ENCODE results near the gene LST1. TPM values are rescaled to one million over a fixed set of nuclear protein-coding genes. Genes with fewer than 3 reads are reported as not detected.

The LST1 gene
- total and polyA plus RNA-seq, 2 of the 4 experiments (the other 2 are of a cell fraction) = not detected

DNA sequence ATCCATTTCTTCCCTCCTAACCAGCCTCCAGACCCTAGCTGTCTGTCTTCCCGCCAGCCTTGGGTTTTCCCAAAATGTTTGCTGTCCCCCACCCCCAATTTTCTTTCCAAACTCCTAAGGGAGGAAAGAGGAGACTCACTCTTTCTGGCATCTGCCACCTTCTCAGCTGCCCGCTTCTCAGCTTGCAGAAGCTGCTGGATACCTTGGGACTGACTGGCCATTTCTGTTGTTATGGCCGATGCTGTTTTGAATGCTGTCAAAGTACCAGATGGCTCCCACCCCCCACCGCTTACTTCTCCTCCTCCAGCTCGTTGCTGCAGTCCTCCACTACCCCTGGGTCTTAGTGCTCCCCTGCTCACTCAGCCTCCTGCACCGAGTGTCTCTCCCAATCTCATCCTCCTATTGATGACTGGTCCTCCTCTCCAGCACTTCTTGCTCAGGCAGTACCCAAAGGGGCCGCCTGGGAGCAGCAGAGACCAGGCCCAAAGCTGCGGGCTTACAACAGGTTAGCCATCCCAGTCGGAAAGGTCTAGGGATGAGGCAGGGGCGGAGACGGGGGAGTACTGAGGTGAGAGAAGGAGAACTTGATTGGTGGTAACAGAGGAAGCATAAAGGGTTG, 39.6 kb upstream of the LST1 start, which contains the start of gene ATP6V1G2:
Gene ATP6V1G2, minus strand, starts transcription at position 270 of the 619 bp plus-strand sequence. Its CDS starts 49 bp downstream, at position 221.
- WGBS, 2 experiments (ENCODE audit: extremely low coverage in 2 of 2, insufficient read length in 1 of 2) = 0% methylated on average over 1 of the region's 11 CpGs; no CpG with 5 or more reads in 1 of the 2 experiments
- peak within 1 kb of the TSS; percentile 37 for H2BK5ac ChIP-seq (ENCODE audit: low read depth, low read length, poor library complexity, severe bottlenecking)
- peak within 1 kb of the TSS; percentile 88 for H2AFZ ChIP-seq (replicated peaks; ENCODE audit: low read length, poor library complexity)
- peak within 1 kb of the TSS; percentile 54; the same call in 1 of the 2 replicates for H3K14ac ChIP-seq (replicated peaks; ENCODE audit: low read depth, low read length)
- peak within 1 kb of the TSS; percentile 45 for H3K4me3 ChIP-seq (ENCODE audit: insufficient read depth, low read depth, low read length)
- no peak within 1 kb of the TSS for H3K23ac ChIP-seq (ENCODE audit: low read depth, low read length)
- no peak within 1 kb of the TSS for H2BK120ac ChIP-seq (ENCODE audit: low read depth, low read length)
- no peak within 1 kb of the TSS; the same call in 1 of the 2 replicates for H2AK5ac ChIP-seq (ENCODE audit: low read depth, low read length)
- DNase-seq (peak; percentile 93), ATAC-seq (ENCODE audit: low read depth) (peak; percentile 81)
- no TSS peak for BruUV-seq (replicated peaks)
- no peaks in the 10 kb centered on the region for H3K9me3 ChIP-seq (ENCODE audit: control insufficient read depth, insufficient read depth, low read length)
- no peak within 1 kb of the TSS for H4K91ac ChIP-seq (ENCODE audit: insufficient read depth, low read depth, low read length)
- H4K20me1 ChIP-seq (ENCODE audit: insufficient read depth, low read length) = peaks cover 3% of the 10 kb centered on the region; the same call in 1 of the 2 replicates
- peak within 1 kb of the TSS; percentile 51 for H4K5ac ChIP-seq (ENCODE audit: low read depth, low read length)
- intact Hi-C loops (cut with micrococcal nuclease) = loop anchor here (1.0 to 5.0 kb wide), 6 partner anchors 36 to 406 kb away; partner anchors contain the start of genes GPANK1, HSPA1B and LTB
- peaks cover 8 to 39% of the 10 kb centered on the region in 2 experiments; a peak in 3 of 4 replicates for H3K79me1 ChIP-seq (ENCODE audit: low read depth in 1 of 2, low read length in 2 of 2)
- H2AK9ac ChIP-seq (replicated peaks; ENCODE audit: low read depth, low read length, poor library complexity) = peak within 1 kb of the TSS; percentile 53
- TF ChIP-seq POLR2A (IDR thresholded peaks at IDR 0.05; ENCODE audit: low read depth, low read length) (peak; percentile 51; the same call in 1 of the 2 replicates), NFE2L2 (IDR thresholded peaks at IDR 0.05; ENCODE audit: low read depth, low read length) (no peak), MAFK (IDR thresholded peaks at IDR 0.05; ENCODE audit: low read depth, low read length) (0 out of 2 replicates have a peak, but pooled peaks have one; percentile 1), RCOR1 (IDR thresholded peaks at IDR 0.05; ENCODE audit: insufficient replicate concordance, low read length) (peak; percentile 79), SMC3 (IDR thresholded peaks at IDR 0.05; ENCODE audit: low read depth, low read length) (peak; percentile 95), MAZ (IDR thresholded peaks at IDR 0.05; ENCODE audit: borderline replicate concordance, low read depth, low read length) (peak; percentile 16; the same call in 1 of the 2 replicates), FOS (IDR thresholded peaks at IDR 0.05; ENCODE audit: low read depth, low read length) (no peak), RAD21 (IDR thresholded peaks at IDR 0.05; ENCODE audit: low read length) (peak; percentile 99)
- TF ChIP-seq, protein P1, sequence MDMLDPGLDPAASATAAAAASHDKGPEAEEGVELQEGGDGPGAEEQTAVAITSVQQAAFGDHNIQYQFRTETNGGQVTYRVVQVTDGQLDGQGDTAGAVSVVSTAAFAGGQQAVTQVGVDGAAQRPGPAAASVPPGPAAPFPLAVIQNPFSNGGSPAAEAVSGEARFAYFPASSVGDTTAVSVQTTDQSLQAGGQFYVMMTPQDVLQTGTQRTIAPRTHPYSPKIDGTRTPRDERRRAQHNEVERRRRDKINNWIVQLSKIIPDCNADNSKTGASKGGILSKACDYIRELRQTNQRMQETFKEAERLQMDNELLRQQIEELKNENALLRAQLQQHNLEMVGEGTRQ (IDR thresholded peaks at IDR 0.05; ENCODE audit: low read depth, low read length) = no peak
- TF ChIP-seq, protein P2, sequence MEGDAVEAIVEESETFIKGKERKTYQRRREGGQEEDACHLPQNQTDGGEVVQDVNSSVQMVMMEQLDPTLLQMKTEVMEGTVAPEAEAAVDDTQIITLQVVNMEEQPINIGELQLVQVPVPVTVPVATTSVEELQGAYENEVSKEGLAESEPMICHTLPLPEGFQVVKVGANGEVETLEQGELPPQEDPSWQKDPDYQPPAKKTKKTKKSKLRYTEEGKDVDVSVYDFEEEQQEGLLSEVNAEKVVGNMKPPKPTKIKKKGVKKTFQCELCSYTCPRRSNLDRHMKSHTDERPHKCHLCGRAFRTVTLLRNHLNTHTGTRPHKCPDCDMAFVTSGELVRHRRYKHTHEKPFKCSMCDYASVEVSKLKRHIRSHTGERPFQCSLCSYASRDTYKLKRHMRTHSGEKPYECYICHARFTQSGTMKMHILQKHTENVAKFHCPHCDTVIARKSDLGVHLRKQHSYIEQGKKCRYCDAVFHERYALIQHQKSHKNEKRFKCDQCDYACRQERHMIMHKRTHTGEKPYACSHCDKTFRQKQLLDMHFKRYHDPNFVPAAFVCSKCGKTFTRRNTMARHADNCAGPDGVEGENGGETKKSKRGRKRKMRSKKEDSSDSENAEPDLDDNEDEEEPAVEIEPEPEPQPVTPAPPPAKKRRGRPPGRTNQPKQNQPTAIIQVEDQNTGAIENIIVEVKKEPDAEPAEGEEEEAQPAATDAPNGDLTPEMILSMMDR (conservative IDR thresholded peaks at IDR 0.05; ENCODE audit: low read depth, low read length) = peak; percentile 99
- H3K4me2 ChIP-seq (ENCODE audit: low read depth, low read length) = peak within 1 kb of the TSS; percentile 88
- H2BK15ac ChIP-seq (ENCODE audit: low read depth, low read length) = no peak within 1 kb of the TSS
- CTCF ChIA-PET = interaction anchor here (0.7 to 1.8 kb wide), 12 partner anchors 17 to 115 kb away, joined by 3 to 15 read pairs (median 4); partner anchors contain the start of genes LST1 and NCR3
- H3K36me3 ChIP-seq (ENCODE audit: control insufficient read depth, insufficient read depth, low read length) = peaks cover 11% of the 10 kb centered on the region
- peak within 1 kb of the TSS; percentile 55 for H3K4ac ChIP-seq (ENCODE audit: low read depth, low read length)
- peaks cover 6% of the 10 kb centered on the region for H3K4me1 ChIP-seq (ENCODE audit: control insufficient read depth, insufficient read depth, low read length)
- no peaks in the 10 kb centered on the region for H3K27me3 ChIP-seq (ENCODE audit: control insufficient read depth, insufficient read depth, low read length)
- H3K56ac ChIP-seq (ENCODE audit: extremely low read depth, insufficient read depth, low read length) = no peak within 1 kb of the TSS
- no peak within 1 kb of the TSS for H2BK20ac ChIP-seq (ENCODE audit: low read depth, low read length)
- H4K8ac ChIP-seq (ENCODE audit: low read depth in 2 of 2, low read length in 2 of 2) = peak within 1 kb of the TSS; percentile 28 to 91
- POLR2A ChIA-PET (ENCODE audit: unreplicated experiment) = interaction anchor here (0.6 to 1.1 kb wide), 3 partner anchors 35 to 329 kb away, joined by 3 to 13 read pairs (median 7); no protein-coding TSS in a partner anchor
- in situ Hi-C loops (cut with MboI; ENCODE audit: low sequenced_read_pairs) = loop anchor here (5.0 to 10.0 kb wide), 2 partner anchors 51 to 288 kb away; no protein-coding TSS in a partner anchor
- H3K9me1 ChIP-seq (ENCODE audit: insufficient read depth, low read length) = peaks cover 6% of the 10 kb centered on the region
- dilution Hi-C loops (cut with HindIII; ENCODE audit: low sequenced_read_pairs, unreplicated experiment) = no loop called here
- no peak within 1 kb of the TSS for H3K18ac ChIP-seq (ENCODE audit: low read depth, low read length)
- peak within 1 kb of the TSS; percentile 13; the same call in 1 of the 2 replicates for H3K27ac ChIP-seq (ENCODE audit: insufficient read depth, low read length)
- H3K9ac ChIP-seq (ENCODE audit: low read depth, low read length) = peak within 1 kb of the TSS; percentile 58
